ENCODE data around the gene PGBD2. TPM values are rescaled to one million over a fixed set of nuclear protein-coding genes. Genes with fewer than 3 reads are reported as not detected.

Gene PGBD2
- total and polyA plus RNA-seq, 2 of the 8 experiments (the other 6 are each of a cell fraction or from before 2014, with no cell fraction given): 4.5 to 7.7 TPM

- no peak overlapping the region for H2AFZ ChIP-seq (ENCODE audit: low read length)
- H3K36me3 ChIP-seq (ENCODE audit: control insufficient read depth in 2 of 4, insufficient read depth in 4 of 4, low read length in 3 of 4): no peaks in the 10 kb centered on the region
- H4K8ac ChIP-seq (ENCODE audit: extremely low read depth, insufficient read depth, low read length): no peak overlapping the region
- H3K9ac ChIP-seq (replicated peaks in 1 of 4; ENCODE audit: extremely low read depth in 1 of 4, low read depth in 3 of 4, low read length in 3 of 4): no peak overlapping the region
- H3K27ac ChIP-seq (ENCODE audit: low read depth, low read length): no peak overlapping the region
- H3K4me2 ChIP-seq (ENCODE audit: insufficient read depth in 1 of 2, low read depth in 2 of 2, low read length in 2 of 2): no peak overlapping the region
- H3K23ac ChIP-seq (ENCODE audit: insufficient read length): no peak overlapping the region
- H4K91ac ChIP-seq (replicated peaks; ENCODE audit: insufficient read length, low read length): no peak overlapping the region
- no peak overlapping the region for H2BK5ac ChIP-seq (ENCODE audit: low read depth, low read length)
- H3K9me3 ChIP-seq (ENCODE audit: insufficient read depth in 2 of 2, low read depth in 1 of 2, low read length in 1 of 2): no peaks in the 10 kb centered on the region
- WGBS, 2 experiments (ENCODE audit: extremely low coverage in 1 of 2, insufficient coverage in 1 of 2, insufficient read length in 1 of 2, insufficient replicate concordance in 2 of 2, low coverage in 1 of 2, low lambda C conversion rate in 2 of 2, missing lambda C conversion rate in 1 of 2): 86% methylated on average over 1 of the region's 1 CpG; no CpG with 5 or more reads in 1 of the 2 experiments
- no peak overlapping the region for H2BK12ac ChIP-seq (ENCODE audit: low read depth, low read length)
- no peak for FAIRE-seq
- H3K4me3 ChIP-seq (ENCODE audit: extremely low read depth in 1 of 4, insufficient read depth in 2 of 4, low read depth in 3 of 4, low read length in 4 of 4): no peak overlapping the region
- H3K56ac ChIP-seq (replicated peaks; ENCODE audit: insufficient read length, low read depth, low read length): no peak overlapping the region
- no peaks in the 10 kb centered on the region for H3K79me1 ChIP-seq (ENCODE audit: low read depth, low read length)
- H2BK120ac ChIP-seq (replicated peaks; ENCODE audit: low read depth, low read length): no peak overlapping the region
- no peak overlapping the region for H2BK20ac ChIP-seq (ENCODE audit: low read length)
- POLR2A ChIA-PET (ENCODE audit: partially characterized antibody): interaction anchor here (0.7 kb wide), 2 partner anchors 18 to 30 kb away, joined by 3 to 5 read pairs; no protein-coding TSS in a partner anchor
- DNase-seq (ENCODE audit: low read depth in 1 of 2, low spot score in 2 of 2): no peak
- H2BK15ac ChIP-seq (ENCODE audit: low read length): no peak overlapping the region
- CTCF ChIA-PET (ENCODE audit: partially characterized antibody): interaction anchor here (1.2 kb wide), 1 partner anchor 29 kb away, joined by 6 read pairs; no protein-coding TSS in a partner anchor
- H3K4ac ChIP-seq (replicated peaks; ENCODE audit: insufficient read length, low read depth, low read length): no peak overlapping the region
- peaks cover 6% of the 10 kb centered on the region; the same call in 1 of the 2 replicates for H3K23me2 ChIP-seq (ENCODE audit: low read depth, low read length)
- H2AK5ac ChIP-seq (ENCODE audit: low read depth, low read length): no peak overlapping the region
- peaks cover 0 to 3% of the 10 kb centered on the region in 2 experiments for H4K20me1 ChIP-seq (replicated peaks in 1 of 2; ENCODE audit: control insufficient read depth in 1 of 2, insufficient read depth in 2 of 2, low read length in 2 of 2)
- no peak overlapping the region for H3K18ac ChIP-seq (ENCODE audit: extremely low read depth, low read length)
- H4K5ac ChIP-seq (ENCODE audit: insufficient read length, low read depth, low read length): no peak overlapping the region
- no peak overlapping the region for H3K14ac ChIP-seq (ENCODE audit: insufficient read length)
- no peaks in the 10 kb centered on the region for H3K79me2 ChIP-seq (ENCODE audit: control insufficient read depth in 1 of 2, insufficient read depth in 2 of 2, low read length in 2 of 2)
- peaks cover 0 to 8% (median 5%) of the 10 kb centered on the region in 4 experiments; a peak in 3 of 7 replicates for H3K4me1 ChIP-seq (replicated peaks in 1 of 4; ENCODE audit: control insufficient read depth in 3 of 4, insufficient read depth in 4 of 4, low read length in 3 of 4)
- H3K27me3 ChIP-seq (replicated peaks in 1 of 4; ENCODE audit: control insufficient read depth in 3 of 4, extremely low read depth in 1 of 4, insufficient read depth in 3 of 4, low read length in 3 of 4): no peaks in the 10 kb centered on the region
- no peak for TF ChIP-seq SP1 (IDR thresholded peaks at IDR 0.05; ENCODE audit: low read depth, low read length)
- TF ChIP-seq RNF2 (IDR thresholded peaks at IDR 0.05; ENCODE audit: borderline replicate concordance, low read depth, low read length, missing control alignments, poor library complexity, severe bottlenecking): no peak
- TF ChIP-seq CBX8 (IDR thresholded peaks at IDR 0.05; ENCODE audit: borderline replicate concordance, low read depth, low read length): no peak
- no peak for TF ChIP-seq ZNF274 (IDR thresholded peaks at IDR 0.05; ENCODE audit: borderline replicate concordance, extremely low read depth, low read length)
These were observed 13.4 kb upstream of the PGBD2 start for GRCh38 chr1:248892590-248892989.
